HEK293 (cell line): ENCODE measurements around the gene PPARG.

Source experiments
- CTCF ChIA-PET: fragments of 350-600 bp; formaldehyde crosslinking; extraction: SDS; loops from one replicate; lab custom pipeline; 2021; ENCODE audit warnings: antibody characterized with exemption; lab: Yijun Ruan, JAX
- POLR2A ChIA-PET: fragments of 300-600 bp; formaldehyde crosslinking; extraction: SDS; loops from one replicate; lab custom pipeline; 2020; ENCODE audit warnings: antibody characterized with exemption, inconsistent platforms; lab: Yijun Ruan, JAX
- H3K27ac ChIP-seq: fragments of 200-500 bp; sonication (Bioruptor generic); 2 replicates; pipeline ENCODE4 v1.5.1; 2014; ENCODE audit warnings: low read depth, low read length, control low read depth, inconsistent platforms; ENCODE audit errors: extremely low read depth
- H3K36me3 ChIP-seq, 2 experiments: fragments of 200-500 bp in 1 of 2; sonication (Bioruptor generic) in 1 of 2; 1 replicate in 1 of 2; 2 replicates in 1 of 2; pipeline ENCODE4 v1.5.1; 2014 to 2017; ENCODE audit warnings: inconsistent platforms in 2 of 2, low read length in 2 of 2; ENCODE audit not compliant: control insufficient read depth in 2 of 2, insufficient read depth in 1 of 2
- H3K4me1 ChIP-seq: fragments of 200-500 bp; sonication (Bioruptor generic); 2 replicates; pipeline ENCODE4 v1.5.1; 2014; ENCODE audit warnings: mild to moderate bottlenecking, low read length, inconsistent platforms; ENCODE audit not compliant: control insufficient read depth, insufficient read depth
- H3K4me3 ChIP-seq: 2 replicates; pipeline ENCODE4 v1.5.1; 2011; ENCODE audit warnings: low read depth, mild to moderate bottlenecking, control low read depth, low read length, moderate library complexity
- H3K9me3 ChIP-seq: fragments of 200-500 bp; sonication (Bioruptor generic); 2 replicates; pipeline ENCODE4 v1.5.1; 2014; ENCODE audit warnings: low read depth, low read length, inconsistent platforms; ENCODE audit not compliant: control insufficient read depth, insufficient read depth
- GFI1B ChIP-seq: fragments of 450-650 bp; formaldehyde crosslinking; IDR thresholded peaks from 2 replicates; pipeline ENCODE4 v1.5.1; 2016; ENCODE audit warnings: missing biosample characterization, missing genetic modification characterization
- KLF7 ChIP-seq: fragments of 450-650 bp; formaldehyde crosslinking; IDR thresholded peaks from 2 replicates; pipeline ENCODE4 v1.5.1; 2016; ENCODE audit warnings: missing biosample characterization, missing genetic modification characterization, borderline replicate concordance
- REPIN1 ChIP-seq: fragments of 450-650 bp; formaldehyde crosslinking; IDR thresholded peaks from 2 replicates; pipeline ENCODE4 v1.5.1; 2017; ENCODE audit warnings: missing biosample characterization, missing genetic modification characterization, low read depth
- ZBTB1 ChIP-seq: fragments of 450-650 bp; formaldehyde crosslinking; IDR thresholded peaks from 2 replicates; pipeline ENCODE4 v1.5.1; 2016; ENCODE audit warnings: missing biosample characterization, missing genetic modification characterization
- ZBTB20 ChIP-seq: fragments of 450-650 bp; formaldehyde crosslinking; IDR thresholded peaks from 2 replicates; pipeline ENCODE4 v1.5.1; 2016; ENCODE audit warnings: missing biosample characterization, missing genetic modification characterization
- ZBTB48 ChIP-seq: fragments of 450-650 bp; formaldehyde crosslinking; IDR thresholded peaks from 2 replicates; pipeline ENCODE4 v1.5.1; 2016; ENCODE audit warnings: missing biosample characterization, missing genetic modification characterization
- ZFHX2 ChIP-seq: fragments of 450-650 bp; formaldehyde crosslinking; conservative IDR thresholded peaks from 2 replicates; pipeline ENCODE4 v1.5.1; 2016; ENCODE audit warnings: missing biosample characterization, missing genetic modification characterization
- ZIC2 ChIP-seq: fragments of 450-650 bp; formaldehyde crosslinking; IDR thresholded peaks from 2 replicates; pipeline ENCODE4 v1.5.1; 2016; ENCODE audit warnings: missing biosample characterization, missing genetic modification characterization
- ZNF24 ChIP-seq: fragments of 450-650 bp; formaldehyde crosslinking; IDR thresholded peaks from 2 replicates; pipeline ENCODE4 v1.5.1; 2016; ENCODE audit warnings: missing biosample characterization, missing genetic modification characterization
- ZNF266 ChIP-seq: fragments of 450-650 bp; formaldehyde crosslinking; IDR thresholded peaks from 2 replicates; pipeline ENCODE4 v1.5.1; 2016; ENCODE audit warnings: missing biosample characterization, missing genetic modification characterization, low read depth
- ZNF530 ChIP-seq: fragments of 450-650 bp; formaldehyde crosslinking; IDR thresholded peaks from 2 replicates; pipeline ENCODE4 v1.5.1; 2016; ENCODE audit warnings: low read depth, missing biosample characterization, missing genetic modification characterization
- ZNF561 ChIP-seq: fragments of 450-650 bp; IDR thresholded peaks from 2 replicates; pipeline ENCODE4 v1.5.1; 2018; ENCODE audit warnings: missing biosample characterization, missing genetic modification characterization, borderline replicate concordance
- TF ChIP-seq, protein P1 (sequence below): fragments of 450-650 bp; formaldehyde crosslinking; IDR thresholded peaks from 2 replicates; pipeline ENCODE4 v1.5.1; 2017; ENCODE audit warnings: missing biosample characterization, missing genetic modification characterization
- TF ChIP-seq, protein P2 (sequence below): fragments of 450-650 bp; formaldehyde crosslinking; IDR thresholded peaks from 2 replicates; pipeline ENCODE4 v1.5.1; 2016; ENCODE audit warnings: missing biosample characterization, missing genetic modification characterization
- TF ChIP-seq, protein P3 (sequence below): fragments of 450-650 bp; formaldehyde crosslinking; IDR thresholded peaks from 2 replicates; pipeline ENCODE4 v1.5.1; 2016; ENCODE audit warnings: missing biosample characterization, missing genetic modification characterization
- TF ChIP-seq, protein P4 (sequence below): fragments of 450-650 bp; formaldehyde crosslinking; IDR thresholded peaks from 2 replicates; pipeline ENCODE4 v1.5.1; 2016; ENCODE audit warnings: missing biosample characterization, missing genetic modification characterization
- TF ChIP-seq, protein P5 (sequence below): fragments of 450-650 bp; formaldehyde crosslinking; IDR thresholded peaks from 2 replicates; pipeline ENCODE4 v1.5.1; 2016; ENCODE audit warnings: missing biosample characterization, missing genetic modification characterization
- TF ChIP-seq, protein P6 (sequence below): fragments of 450-650 bp; formaldehyde crosslinking; IDR thresholded peaks from 2 replicates; pipeline ENCODE4 v1.5.1; 2016; ENCODE audit warnings: missing biosample characterization, missing genetic modification characterization

The PPARG gene

DNA sequence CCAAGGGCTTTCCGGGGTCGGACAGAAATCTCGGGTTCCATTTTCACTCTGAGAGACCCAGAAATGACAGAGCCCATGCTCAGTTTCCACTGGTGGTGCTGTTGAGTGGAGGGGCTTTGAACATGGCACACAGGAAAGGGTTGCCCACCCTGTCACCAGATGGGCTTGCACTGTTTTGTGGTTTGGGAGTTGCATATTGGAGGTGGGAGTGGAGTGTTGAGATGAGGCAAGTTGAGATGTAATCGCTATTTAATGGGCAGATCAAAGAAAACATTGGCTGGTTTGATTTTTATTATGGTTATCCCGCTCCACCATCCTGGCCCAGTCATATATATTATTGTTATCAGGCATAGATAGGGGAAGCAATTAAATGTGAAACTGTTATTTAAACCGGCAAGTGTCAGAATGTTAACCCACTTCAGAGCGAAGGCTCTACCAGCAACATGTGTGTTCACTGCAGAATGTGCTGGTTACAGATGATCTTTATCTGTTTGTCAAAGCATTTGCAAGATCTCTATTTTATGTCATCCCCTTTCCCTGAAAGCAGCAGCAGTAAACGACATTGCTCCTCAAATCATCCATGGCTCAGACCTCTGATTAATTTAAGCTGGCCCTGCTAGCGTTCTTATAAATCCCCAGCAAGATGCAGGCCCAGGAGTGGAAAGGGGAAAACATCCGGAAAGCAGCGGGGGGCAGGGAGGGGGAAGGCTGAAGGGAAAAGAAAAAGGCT lies 137.1 kb downstream of the PPARG start (continued):
- TF ChIP-seq, protein P1, sequence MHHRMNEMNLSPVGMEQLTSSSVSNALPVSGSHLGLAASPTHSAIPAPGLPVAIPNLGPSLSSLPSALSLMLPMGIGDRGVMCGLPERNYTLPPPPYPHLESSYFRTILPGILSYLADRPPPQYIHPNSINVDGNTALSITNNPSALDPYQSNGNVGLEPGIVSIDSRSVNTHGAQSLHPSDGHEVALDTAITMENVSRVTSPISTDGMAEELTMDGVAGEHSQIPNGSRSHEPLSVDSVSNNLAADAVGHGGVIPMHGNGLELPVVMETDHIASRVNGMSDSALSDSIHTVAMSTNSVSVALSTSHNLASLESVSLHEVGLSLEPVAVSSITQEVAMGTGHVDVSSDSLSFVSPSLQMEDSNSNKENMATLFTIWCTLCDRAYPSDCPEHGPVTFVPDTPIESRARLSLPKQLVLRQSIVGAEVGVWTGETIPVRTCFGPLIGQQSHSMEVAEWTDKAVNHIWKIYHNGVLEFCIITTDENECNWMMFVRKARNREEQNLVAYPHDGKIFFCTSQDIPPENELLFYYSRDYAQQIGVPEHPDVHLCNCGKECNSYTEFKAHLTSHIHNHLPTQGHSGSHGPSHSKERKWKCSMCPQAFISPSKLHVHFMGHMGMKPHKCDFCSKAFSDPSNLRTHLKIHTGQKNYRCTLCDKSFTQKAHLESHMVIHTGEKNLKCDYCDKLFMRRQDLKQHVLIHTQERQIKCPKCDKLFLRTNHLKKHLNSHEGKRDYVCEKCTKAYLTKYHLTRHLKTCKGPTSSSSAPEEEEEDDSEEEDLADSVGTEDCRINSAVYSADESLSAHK (tag by site-specific recombination), result peak; percentile 52; the same call in 1 of the 2 replicates
- TF ChIP-seq, protein P2, sequence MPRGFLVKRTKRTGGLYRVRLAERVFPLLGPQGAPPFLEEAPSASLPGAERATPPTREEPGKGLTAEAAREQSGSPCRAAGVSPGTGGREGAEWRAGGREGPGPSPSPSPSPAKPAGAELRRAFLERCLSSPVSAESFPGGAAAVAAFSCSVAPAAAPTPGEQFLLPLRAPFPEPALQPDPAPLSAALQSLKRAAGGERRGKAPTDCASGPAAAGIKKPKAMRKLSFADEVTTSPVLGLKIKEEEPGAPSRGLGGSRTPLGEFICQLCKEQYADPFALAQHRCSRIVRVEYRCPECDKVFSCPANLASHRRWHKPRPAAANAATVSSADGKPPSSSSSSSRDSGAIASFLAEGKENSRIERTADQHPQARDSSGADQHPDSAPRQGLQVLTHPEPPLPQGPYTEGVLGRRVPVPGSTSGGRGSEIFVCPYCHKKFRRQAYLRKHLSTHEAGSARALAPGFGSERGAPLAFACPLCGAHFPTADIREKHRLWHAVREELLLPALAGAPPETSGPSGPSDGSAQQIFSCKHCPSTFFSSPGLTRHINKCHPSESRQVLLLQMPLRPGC (tag by site-specific recombination), result no peak
- TF ChIP-seq ZBTB20 (tag by site-specific recombination) (peak; percentile 88), ZNF561 (no peak), ZNF266 (no peak), ZFHX2 (0 out of 2 replicates have a peak, but pooled peaks have one; percentile 19), ZNF24 (tag by site-specific recombination) (no peak), KLF7 (tag by site-specific recombination) (no peak), REPIN1 (tag by site-specific recombination) (no peak)
- TF ChIP-seq, protein P3, sequence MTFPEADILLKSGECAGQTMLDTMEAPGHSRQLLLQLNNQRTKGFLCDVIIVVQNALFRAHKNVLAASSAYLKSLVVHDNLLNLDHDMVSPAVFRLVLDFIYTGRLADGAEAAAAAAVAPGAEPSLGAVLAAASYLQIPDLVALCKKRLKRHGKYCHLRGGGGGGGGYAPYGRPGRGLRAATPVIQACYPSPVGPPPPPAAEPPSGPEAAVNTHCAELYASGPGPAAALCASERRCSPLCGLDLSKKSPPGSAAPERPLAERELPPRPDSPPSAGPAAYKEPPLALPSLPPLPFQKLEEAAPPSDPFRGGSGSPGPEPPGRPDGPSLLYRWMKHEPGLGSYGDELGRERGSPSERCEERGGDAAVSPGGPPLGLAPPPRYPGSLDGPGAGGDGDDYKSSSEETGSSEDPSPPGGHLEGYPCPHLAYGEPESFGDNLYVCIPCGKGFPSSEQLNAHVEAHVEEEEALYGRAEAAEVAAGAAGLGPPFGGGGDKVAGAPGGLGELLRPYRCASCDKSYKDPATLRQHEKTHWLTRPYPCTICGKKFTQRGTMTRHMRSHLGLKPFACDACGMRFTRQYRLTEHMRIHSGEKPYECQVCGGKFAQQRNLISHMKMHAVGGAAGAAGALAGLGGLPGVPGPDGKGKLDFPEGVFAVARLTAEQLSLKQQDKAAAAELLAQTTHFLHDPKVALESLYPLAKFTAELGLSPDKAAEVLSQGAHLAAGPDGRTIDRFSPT (tag by site-specific recombination), result no peak

DNA sequence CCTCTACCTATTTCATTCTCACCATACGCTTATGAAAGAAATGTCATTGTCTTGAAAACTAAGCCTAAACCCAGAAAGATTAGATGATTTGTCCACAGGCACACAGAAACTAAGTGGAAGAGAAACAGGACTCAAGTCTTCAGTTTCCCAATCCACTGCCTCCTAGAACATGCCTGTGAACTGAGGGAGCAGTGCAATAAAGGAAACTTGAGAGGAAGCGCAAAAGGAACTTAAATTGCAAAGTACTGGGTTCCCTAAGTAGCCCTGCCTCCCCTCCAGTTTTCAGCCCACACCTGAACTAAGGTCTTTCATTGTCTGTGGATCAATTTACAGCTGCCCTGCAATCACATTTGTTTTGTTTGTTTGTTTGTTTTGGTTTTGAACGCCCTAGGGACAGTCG lies 138.7 kb downstream of the PPARG start:
- H3K9me3 ChIP-seq, result no peaks in the 10 kb centered on the region
- TF ChIP-seq ZBTB48, result 0 out of 2 replicates have a peak, but pooled peaks have one; percentile 61
- TF ChIP-seq GFI1B (tag by site-specific recombination), result no peak
- H3K4me3 ChIP-seq, result no peak overlapping the region
- ChIA-PET CTCF (interaction anchor here (0.6 kb wide), 2 partner anchors 16 to 368 kb away, joined by 3 to 5 read pairs; no protein-coding TSS in a partner anchor), POLR2A (no interaction called here)
- no peaks in the 10 kb centered on the region for H3K36me3 ChIP-seq
- H3K4me1 ChIP-seq, result peaks cover 19% of the 10 kb centered on the region
- H3K27ac ChIP-seq, result no peak overlapping the region

DNA sequence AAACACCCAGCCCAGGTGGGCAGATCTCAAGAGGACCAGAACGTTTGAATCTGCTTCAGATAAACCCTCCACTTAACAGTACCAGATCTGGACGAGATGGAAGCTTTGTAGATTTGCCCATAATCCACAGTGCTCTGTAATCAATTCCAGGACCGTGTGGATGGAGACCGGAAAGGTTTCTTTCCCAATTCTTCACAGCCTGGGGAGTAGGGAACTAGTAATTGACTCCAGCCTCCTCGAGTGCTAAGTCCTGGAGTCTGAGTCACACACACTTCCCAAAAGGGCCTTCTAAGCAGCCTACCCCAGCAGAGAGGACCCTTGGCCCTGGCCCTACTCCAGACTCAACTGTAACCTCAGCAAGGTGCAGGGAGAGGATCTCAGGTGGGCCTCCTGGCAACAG lies 139.3 kb downstream of the PPARG start:
- H3K4me1 ChIP-seq, result peaks cover 19% of the 10 kb centered on the region
- ChIA-PET POLR2A (no interaction called here), CTCF (no interaction called here)
- H3K9me3 ChIP-seq, result no peaks in the 10 kb centered on the region
- no peak overlapping the region for H3K4me3 ChIP-seq
- TF ChIP-seq, protein P4, sequence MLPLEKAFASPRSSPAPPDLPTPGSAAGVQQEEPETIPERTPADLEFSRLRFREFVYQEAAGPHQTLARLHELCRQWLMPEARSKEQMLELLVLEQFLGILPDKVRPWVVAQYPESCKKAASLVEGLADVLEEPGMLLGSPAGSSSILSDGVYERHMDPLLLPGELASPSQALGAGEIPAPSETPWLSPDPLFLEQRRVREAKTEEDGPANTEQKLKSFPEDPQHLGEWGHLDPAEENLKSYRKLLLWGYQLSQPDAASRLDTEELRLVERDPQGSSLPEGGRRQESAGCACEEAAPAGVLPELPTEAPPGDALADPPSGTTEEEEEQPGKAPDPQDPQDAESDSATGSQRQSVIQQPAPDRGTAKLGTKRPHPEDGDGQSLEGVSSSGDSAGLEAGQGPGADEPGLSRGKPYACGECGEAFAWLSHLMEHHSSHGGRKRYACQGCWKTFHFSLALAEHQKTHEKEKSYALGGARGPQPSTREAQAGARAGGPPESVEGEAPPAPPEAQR (tag by site-specific recombination), result no peak
- no peak for TF ChIP-seq ZNF530 (tag by site-specific recombination)
- TF ChIP-seq ZIC2, result no peak
- TF ChIP-seq, protein P5, sequence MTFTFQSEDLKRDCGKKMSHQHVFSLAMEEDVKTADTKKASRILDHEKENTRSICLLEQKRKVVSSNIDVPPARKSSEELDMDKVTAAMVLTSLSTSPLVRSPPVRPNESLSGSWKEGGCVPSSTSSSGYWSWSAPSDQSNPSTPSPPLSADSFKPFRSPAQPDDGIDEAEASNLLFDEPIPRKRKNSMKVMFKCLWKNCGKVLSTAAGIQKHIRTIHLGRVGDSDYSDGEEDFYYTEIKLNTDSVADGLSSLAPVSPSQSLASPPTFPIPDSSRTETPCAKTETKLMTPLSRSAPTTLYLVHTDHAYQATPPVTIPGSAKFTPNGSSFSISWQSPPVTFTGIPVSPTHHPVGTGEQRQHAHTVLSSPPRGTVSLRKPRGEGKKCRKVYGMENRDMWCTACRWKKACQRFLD, result no peak
- TF ChIP-seq, protein P6, sequence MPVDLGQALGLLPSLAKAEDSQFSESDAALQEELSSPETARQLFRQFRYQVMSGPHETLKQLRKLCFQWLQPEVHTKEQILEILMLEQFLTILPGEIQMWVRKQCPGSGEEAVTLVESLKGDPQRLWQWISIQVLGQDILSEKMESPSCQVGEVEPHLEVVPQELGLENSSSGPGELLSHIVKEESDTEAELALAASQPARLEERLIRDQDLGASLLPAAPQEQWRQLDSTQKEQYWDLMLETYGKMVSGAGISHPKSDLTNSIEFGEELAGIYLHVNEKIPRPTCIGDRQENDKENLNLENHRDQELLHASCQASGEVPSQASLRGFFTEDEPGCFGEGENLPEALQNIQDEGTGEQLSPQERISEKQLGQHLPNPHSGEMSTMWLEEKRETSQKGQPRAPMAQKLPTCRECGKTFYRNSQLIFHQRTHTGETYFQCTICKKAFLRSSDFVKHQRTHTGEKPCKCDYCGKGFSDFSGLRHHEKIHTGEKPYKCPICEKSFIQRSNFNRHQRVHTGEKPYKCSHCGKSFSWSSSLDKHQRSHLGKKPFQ (tag by site-specific recombination), result no peak
- no peak for TF ChIP-seq ZBTB1
- H3K27ac ChIP-seq, result no peak overlapping the region
- no peaks in the 10 kb centered on the region for H3K36me3 ChIP-seq
